Mucosa of descending colon (tissue), 3 donors: Measurements from ENCODE around the gene SAP130. TPM values are rescaled to one million over a fixed set of nuclear protein-coding genes. Genes with fewer than 3 reads are reported as not detected.

Source experiments
- ATAC-seq: fragments of 200-7000 bp; cut with Tn5 transposase; one replicate; pipeline ENCODE4 v1.9.1; 2020; ENCODE audit warnings: mild to moderate bottlenecking, moderate library complexity
- DNase-seq, 3 donors: peaks; one replicate each; pipeline ENCODE4 v3.0.0-alpha.2; 2020
- H3K36me3 ChIP-seq: fragments of 200-600 bp; one replicate; pipeline ENCODE4 v1.8.0; 2021; ENCODE audit warnings: low read depth, mild to moderate bottlenecking
- H3K4me1 ChIP-seq: fragments of 200-600 bp; one replicate; pipeline ENCODE4 v1.8.0; 2021; ENCODE audit warnings: low read depth, mild to moderate bottlenecking
- H3K4me3 ChIP-seq: fragments of 200-600 bp; one replicate; pipeline ENCODE4 v1.8.0; 2021; ENCODE audit warnings: mild to moderate bottlenecking
- H3K9me3 ChIP-seq: fragments of 200-600 bp; one replicate; pipeline ENCODE4 v1.8.0; 2021; ENCODE audit warnings: mild to moderate bottlenecking
- CTCF ChIP-seq: fragments of 200-600 bp; IDR thresholded peaks from one replicate; pipeline ENCODE4 v1.8.0; 2022; ENCODE audit warnings: antibody characterized with exemption, mild to moderate bottlenecking
- intact Hi-C, 2 donors: fragments of 100-400 bp; cut with DNase I in 1 of 2; cut with micrococcal nuclease in 1 of 2; formaldehyde crosslinking; loops; one replicate each; pipeline versions ENCODE4 v1.11.0 to v1.11.1; 2022; cut with DNase I, micrococcal nuclease
- total RNA-seq, 3 donors: library from RNA; stranded (reverse); fragmentation: NEBNext Ultra II Directional in 2 of 3; extraction: Animal tissue kit (Norgen Biotek cat#: 25700) in 2 of 3; gene quantifications; one replicate each; pipeline versions ENCODE4 v1.2.1 to v1.2.4, GENCODE V29; 2021 to 2023
- donor health status: DM: no; HTN: no; CAD: no; lungs with moderate emphysema.
- donor health status: DM: no; HTN: no; CAD: no.
- donor health status: DM: no; HTN: yes; CAD: no.

The SAP130 gene
- total RNA-seq, 3 donors from 2014 or later = 26.0 to 31.7 (median 29.8) TPM

DNA sequence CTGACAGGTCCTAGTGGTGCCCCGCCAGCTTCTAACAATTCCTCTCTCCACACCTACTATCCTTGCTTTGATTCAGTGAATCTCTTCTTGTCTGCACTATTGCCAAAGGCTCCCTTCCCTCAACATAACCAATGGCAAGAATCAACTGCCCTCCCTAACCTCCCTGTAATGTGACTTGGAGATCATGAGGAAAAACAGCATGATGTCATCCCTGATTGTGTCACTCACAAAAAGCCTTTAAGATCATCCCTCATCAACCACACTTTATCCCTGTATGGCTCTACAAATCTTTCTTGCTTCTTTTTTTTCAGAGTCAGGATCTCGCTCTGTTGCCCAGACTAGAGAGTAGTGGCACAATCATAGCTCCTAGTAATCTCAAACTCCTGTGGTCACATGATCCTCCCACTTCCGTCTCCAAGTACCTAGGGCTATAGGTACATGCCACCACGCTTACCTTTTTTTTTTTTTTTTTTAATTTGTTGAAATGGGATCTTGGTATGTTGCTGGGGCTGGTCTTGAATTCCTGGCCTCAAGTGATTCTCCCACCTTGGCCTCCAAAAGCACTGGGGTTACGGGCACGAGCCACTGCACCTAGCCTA is 19.7 kb downstream of the SAP130 start:
- Histone ChIP-seq H3K4me3 (no peak overlapping the region), H3K36me3 (peaks cover 16% of the 10 kb centered on the region), H3K9me3 (no peaks in the 10 kb centered on the region), H3K4me1 (no peaks in the 10 kb centered on the region)
- TF ChIP-seq CTCF = no peak
- ATAC-seq (no peak), DNase-seq (no peak)
- intact Hi-C loops = no loop called here

DNA sequence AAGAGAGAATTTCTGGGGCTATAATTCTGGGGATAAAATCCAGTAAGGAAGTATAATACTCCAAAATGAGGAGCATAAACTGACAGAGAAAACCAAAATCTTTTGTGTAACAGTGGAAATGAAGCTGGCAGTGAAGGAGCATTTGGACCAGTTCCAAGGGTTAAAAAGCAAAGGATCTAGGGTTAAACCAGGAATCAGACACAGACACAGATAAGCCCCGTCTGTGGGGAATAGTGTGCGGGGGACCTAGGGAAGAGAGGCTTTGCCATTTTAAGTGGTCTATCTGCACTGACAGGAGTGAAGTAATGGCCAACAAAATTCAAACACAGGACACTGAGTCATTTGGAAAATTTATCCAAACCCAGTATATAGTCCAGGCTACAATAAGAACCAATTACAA is 23.4 kb downstream of the SAP130 start:
- Histone ChIP-seq H3K4me3 (no peak overlapping the region), H3K4me1 (no peaks in the 10 kb centered on the region), H3K36me3 (peaks cover 23% of the 10 kb centered on the region), H3K9me3 (no peaks in the 10 kb centered on the region)
- intact Hi-C loops = no loop called here
- no peak for DNase-seq
- TF ChIP-seq CTCF = no peak
- ATAC-seq = no peak

- ATAC-seq (no peak), DNase-seq (no peak)
- intact Hi-C loops = no loop called here
- no peak overlapping the region for H3K4me3 ChIP-seq
- TF ChIP-seq CTCF = no peak
- no peaks in the 10 kb centered on the region for H3K9me3 ChIP-seq
- H3K36me3 ChIP-seq = peaks cover 25% of the 10 kb centered on the region
- H3K4me1 ChIP-seq = no peaks in the 10 kb centered on the region
These were observed 24.4 kb downstream of the SAP130 start for GRCh38 chr2:128003463-128003862.

DNA sequence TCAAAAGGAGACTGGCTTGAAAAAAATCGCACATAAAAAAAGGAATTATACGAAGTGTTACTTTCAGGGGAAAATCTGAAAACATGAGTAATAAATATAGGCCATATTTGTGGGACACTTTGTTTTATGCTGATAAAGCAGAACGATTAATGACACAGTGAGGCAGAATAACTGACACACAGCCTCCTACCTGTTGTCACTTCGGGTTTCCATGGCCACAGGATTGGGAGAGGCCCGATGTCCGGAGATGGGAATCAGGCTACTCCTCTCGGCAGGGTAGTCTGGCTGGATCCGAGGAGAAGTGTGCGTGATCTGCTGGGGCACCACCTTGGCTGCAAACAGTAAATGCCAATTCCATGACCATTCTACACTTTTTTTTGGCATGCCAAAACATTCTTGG is 31.7 kb downstream of the SAP130 start:
- peaks cover 36% of the 10 kb centered on the region for H3K36me3 ChIP-seq
- ATAC-seq = no peak

GRCh38 chr2:127995725-127996124 is 32.1 kb downstream of the SAP130 start:
- Histone ChIP-seq H3K9me3 (no peaks in the 10 kb centered on the region), H3K4me3 (no peak overlapping the region), H3K4me1 (no peaks in the 10 kb centered on the region), H3K36me3 (peaks cover 33% of the 10 kb centered on the region)
- intact Hi-C loops = no loop called here
- ATAC-seq (no peak), DNase-seq (no peak)
- no peak for TF ChIP-seq CTCF

More for the DNA sequence above, 31.7 kb downstream of the SAP130 start:
- intact Hi-C loops = no loop called here
- Histone ChIP-seq H3K4me3 (no peak overlapping the region), H3K4me1 (no peaks in the 10 kb centered on the region), H3K9me3 (no peaks in the 10 kb centered on the region)
- DNase-seq = no peak
- TF ChIP-seq CTCF = no peak

GRCh38 chr2:127993659-127994058 is 34.2 kb downstream of the SAP130 start:
- Histone ChIP-seq H3K9me3 (no peaks in the 10 kb centered on the region), H3K36me3 (peaks cover 18% of the 10 kb centered on the region), H3K4me1 (no peaks in the 10 kb centered on the region), H3K4me3 (no peak overlapping the region)
- DNase-seq (no peak), ATAC-seq (no peak)
- intact Hi-C loops = no loop called here
- TF ChIP-seq CTCF = no peak
